A549 (cell line): ENCODE results near the gene C2orf68. TPM values are rescaled to one million over a fixed set of nuclear protein-coding genes. Genes with fewer than 3 reads are reported as not detected.
"Not testable (repeated sequence)": the region's sequence is repeated elsewhere in the genome, so short reads cannot be mapped to it uniquely, and the experiment has no call there.

Source experiments
- ATAC-seq, 2 experiments: fragments of 200-7000 bp in 1 of 2; fragments of >200 bp in 1 of 2; cut with Nextera tagmentation in 1 of 2; cut with Tn5 transposase in 1 of 2; 3 replicates each; pipeline versions ENCODE4 v1.8.0 to v1.9.1; 2018 to 2020; ENCODE audit warnings: mild to moderate bottlenecking in 1 of 2, moderate library complexity in 1 of 2
- CTCF ChIA-PET: fragments of 300-600 bp; sonication (Branson Sonifier 250); formaldehyde crosslinking; extraction: SDS; loops from one replicate; lab custom pipeline; 2021; ENCODE audit warnings: antibody characterized with exemption, inconsistent platforms; lab: Yijun Ruan, JAX
- POLR2A ChIA-PET: fragments of 350-600 bp; formaldehyde crosslinking; extraction: SDS; loops from one replicate; lab custom pipeline; 2021; ENCODE audit warnings: antibody characterized with exemption, inconsistent platforms; lab: Yijun Ruan, JAX
- DNase-seq, 2 experiments: peaks; one replicate each; pipeline versions ENCODE4 v3.0.0 to v3.0.0-alpha.2; 2011 to 2016; ENCODE audit warnings: low read depth in 1 of 2, low spot score in 1 of 2
- FAIRE-seq: peaks from 2 replicates; lab custom pipeline; 2011; peaks lifted over from hg19 to GRCh38; lab: Jason Lieb, UNC
- H3K27ac ChIP-seq, 2 experiments: fragments of >200 bp; sonication (Bioruptor Twin); formaldehyde crosslinking; 3 replicates each; pipeline ENCODE4 v1.5.1; 2016 to 2017
- H3K4me1 ChIP-seq: fragments of >200 bp; sonication (Bioruptor Twin); formaldehyde crosslinking; 3 replicates; pipeline ENCODE4 v1.6.1; 2016
- H3K4me2 ChIP-seq: fragments of >200 bp; sonication (Bioruptor Twin); formaldehyde crosslinking; 3 replicates; pipeline ENCODE4 v1.6.1; 2016
- H3K4me3 ChIP-seq: fragments of >200 bp; sonication (Bioruptor Twin); formaldehyde crosslinking; 3 replicates; pipeline ENCODE4 v1.5.1; 2016
- H3K9me3 ChIP-seq: fragments of >200 bp; sonication (Bioruptor Twin); formaldehyde crosslinking; 3 replicates; pipeline ENCODE4 v1.6.1; 2016
- BHLHE40 ChIP-seq: IDR thresholded peaks from 2 replicates; pipeline ENCODE4 v1.6.1; 2012; ENCODE audit warnings: low read depth, low read length, inconsistent platforms
- CBX8 ChIP-seq: fragments of 200-600 bp; sonication (generic); IDR thresholded peaks from 2 replicates; pipeline ENCODE4 v1.6.1; 2016
- CEBPB ChIP-seq, 2 experiments: fragments of >200 bp in 1 of 2; sonication (Bioruptor Twin) in 1 of 2; formaldehyde crosslinking in 1 of 2; IDR thresholded peaks; 2 replicates each; pipeline ENCODE4 v1.6.1; 2012 to 2016
- CHD2 ChIP-seq: fragments of 150-350 bp; IDR thresholded peaks from 2 replicates; pipeline ENCODE4 v1.6.1; 2014; ENCODE audit warnings: low read length; ENCODE audit not compliant: partially characterized antibody
- CHD4 ChIP-seq: fragments of 200-600 bp; sonication (generic); IDR thresholded peaks from 2 replicates; pipeline ENCODE4 v1.6.1; 2016; ENCODE audit warnings: antibody characterized with exemption, mild to moderate bottlenecking, borderline replicate concordance
- EP300 ChIP-seq, 2 experiments: fragments of >200 bp; sonication (Bioruptor Twin); formaldehyde crosslinking; IDR thresholded peaks; 2 replicates in 1 of 2; 3 replicates in 1 of 2; pipeline ENCODE4 v1.6.1; 2016 to 2017
- GATA3 ChIP-seq: IDR thresholded peaks from 2 replicates; pipeline ENCODE4 v1.6.1; 2012; ENCODE audit warnings: borderline replicate concordance
- JUNB ChIP-seq: fragments of >200 bp; sonication (Bioruptor Twin); formaldehyde crosslinking; IDR thresholded peaks from 2 replicates; pipeline ENCODE4 v1.6.1; 2016
- KDM1A ChIP-seq: fragments of 200-600 bp; sonication (generic); IDR thresholded peaks from 2 replicates; pipeline ENCODE4 v1.6.1; 2016; ENCODE audit warnings: low read depth, mild to moderate bottlenecking
- MAFK ChIP-seq: fragments of 450-650 bp; IDR thresholded peaks from 2 replicates; pipeline ENCODE4 v1.6.1; 2014; ENCODE audit not compliant: partially characterized antibody
- MAZ ChIP-seq: fragments of 150-350 bp; IDR thresholded peaks from 2 replicates; pipeline ENCODE4 v1.6.1; 2014; ENCODE audit warnings: antibody characterized with exemption, low read depth, low read length, borderline replicate concordance
- NFE2L2 ChIP-seq: fragments of 150-350 bp; conservative IDR thresholded peaks from 2 replicates; pipeline ENCODE4 v1.6.1; 2014; ENCODE audit warnings: low read length
- NR3C1 ChIP-seq: fragments of >200 bp; sonication (Bioruptor Twin); formaldehyde crosslinking; IDR thresholded peaks from 3 replicates; pipeline ENCODE4 v1.6.1; 2017
- POLR2AphosphoS2 ChIP-seq: conservative IDR thresholded peaks from 2 replicates; pipeline ENCODE4 v1.6.1; 2012; ENCODE audit warnings: low read length, improper control_type of control experiment, inconsistent platforms
- RAD21 ChIP-seq, 2 experiments: fragments of >200 bp in 1 of 2; sonication (Bioruptor Twin) in 1 of 2; formaldehyde crosslinking in 1 of 2; IDR thresholded peaks in 1 of 2; conservative IDR thresholded peaks in 1 of 2; 2 replicates in 1 of 2; 3 replicates in 1 of 2; pipeline ENCODE4 v1.6.1; 2012 to 2018; ENCODE audit warnings: inconsistent platforms in 1 of 2
- RCOR1 ChIP-seq: fragments of 150-350 bp; IDR thresholded peaks from 2 replicates; pipeline ENCODE4 v1.6.1; 2014; ENCODE audit warnings: antibody characterized with exemption, low read length, low read depth
- RNF2 ChIP-seq: fragments of 200-600 bp; sonication (generic); IDR thresholded peaks from 2 replicates; pipeline ENCODE4 v1.6.1; 2016; ENCODE audit warnings: low read depth, mild to moderate bottlenecking, antibody characterized with exemption, moderate library complexity, borderline replicate concordance
- TFCP2L1 ChIP-seq: fragments of 250-450 bp; sonication (Bioruptor Pico); IDR thresholded peaks from 2 replicates; pipeline ENCODE4 v1.5.0; 2021; ENCODE audit warnings: mild to moderate bottlenecking
- ZFP36 ChIP-seq: fragments of 450-650 bp; IDR thresholded peaks from 2 replicates; pipeline ENCODE4 v1.6.1; 2014; ENCODE audit warnings: borderline replicate concordance; ENCODE audit not compliant: partially characterized antibody
- WGBS: methylation state at CpG from one replicate; pipeline ENCODE4 v1.1.6; 2017; ENCODE audit errors: missing lambda C conversion rate; 5-methylcytosine and 5-hydroxymethylcytosine counted together
- polyA plus RNA-seq, 4 experiments: library from polyadenylated mRNA; depleted of rRNA in 3 of 4; stranded (reverse); fragments of >200 nt; fragmentation: RNase III in 1 of 4; extraction: RNeasy Plus Mini Kit Qiagen cat#74134 plus additional on column Dnase treatment in 1 of 4; gene quantifications; 2 replicates in 3 of 4; 3 replicates in 1 of 4; pipeline ENCODE4 v1.2.3, GENCODE V29; 2011 to 2017
- TF ChIP-seq, protein P1 (sequence below): fragments of 150-350 bp; IDR thresholded peaks from 2 replicates; pipeline ENCODE4 v1.6.1; 2014; ENCODE audit warnings: low read depth, mild to moderate bottlenecking, low read length
- TF ChIP-seq, protein P2 (sequence below): IDR thresholded peaks from 2 replicates; pipeline ENCODE4 v1.6.1; 2012; ENCODE audit warnings: low read depth, borderline replicate concordance

Gene C2orf68
- polyA plus RNA-seq, 2 of the 4 experiments (the other 2 are of a cell fraction): 25.9 to 48.3 TPM

DNA sequence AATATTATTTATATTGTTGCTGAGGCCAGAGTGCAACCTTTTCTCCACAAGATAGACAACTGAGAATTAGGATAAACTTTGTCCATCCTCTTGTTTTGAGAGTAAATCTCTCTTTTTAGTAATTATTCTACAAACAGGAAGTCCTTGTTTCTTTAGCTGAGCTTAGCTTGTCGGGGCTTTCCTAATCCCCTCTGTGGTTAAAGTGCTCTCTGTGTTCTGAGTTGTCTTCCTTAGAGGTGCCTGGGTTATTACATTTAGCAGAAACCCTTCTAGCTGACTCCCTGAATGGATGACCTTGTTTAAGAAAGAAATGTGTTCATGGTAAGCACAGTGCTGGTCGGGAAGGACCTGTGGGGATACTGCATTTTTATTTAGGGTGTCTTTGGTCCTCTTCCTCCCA, 16.8 kb upstream of the C2orf68 start:
- H3K4me2 ChIP-seq: no peak overlapping the region
- WGBS: 84% methylated on average over 2 of the region's 2 CpGs
- ATAC-seq: no peak
- no peak overlapping the region for H3K4me3 ChIP-seq
- H3K4me1 ChIP-seq: no peaks in the 10 kb centered on the region
- DNase-seq: no peak
- no peaks in the 10 kb centered on the region for H3K9me3 ChIP-seq
- no peak overlapping the region for H3K27ac ChIP-seq
- no peak for FAIRE-seq
- POLR2A ChIA-PET: no interaction called here
- TF ChIP-seq NFE2L2: no peak
- no peak for TF ChIP-seq RAD21 (conservative IDR thresholded peaks at IDR 0.05 in 1 of 2, IDR thresholded peaks at IDR 0.05 in 1 of 2)
- TF ChIP-seq CEBPB (IDR thresholded peaks at IDR 0.05): no peak
- no peak for TF ChIP-seq POLR2AphosphoS2
- no peak for TF ChIP-seq MAZ
- no peak for TF ChIP-seq KDM1A
- no peak for TF ChIP-seq MAFK
- TF ChIP-seq, protein P1, sequence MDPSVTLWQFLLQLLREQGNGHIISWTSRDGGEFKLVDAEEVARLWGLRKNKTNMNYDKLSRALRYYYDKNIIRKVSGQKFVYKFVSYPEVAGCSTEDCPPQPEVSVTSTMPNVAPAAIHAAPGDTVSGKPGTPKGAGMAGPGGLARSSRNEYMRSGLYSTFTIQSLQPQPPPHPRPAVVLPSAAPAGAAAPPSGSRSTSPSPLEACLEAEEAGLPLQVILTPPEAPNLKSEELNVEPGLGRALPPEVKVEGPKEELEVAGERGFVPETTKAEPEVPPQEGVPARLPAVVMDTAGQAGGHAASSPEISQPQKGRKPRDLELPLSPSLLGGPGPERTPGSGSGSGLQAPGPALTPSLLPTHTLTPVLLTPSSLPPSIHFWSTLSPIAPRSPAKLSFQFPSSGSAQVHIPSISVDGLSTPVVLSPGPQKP: no peak
- no peak for TF ChIP-seq EP300 (IDR thresholded peaks at IDR 0.05)
- TF ChIP-seq ZFP36: no peak
- TF ChIP-seq CHD4: no peak
- no peak for TF ChIP-seq CHD2
- CTCF ChIA-PET: interaction anchor here (0.7 to 15.7 kb wide), 6 partner anchors 7 to 186 kb away, joined by 3 to 229 read pairs (median 4); no protein-coding TSS in a partner anchor

DNA sequence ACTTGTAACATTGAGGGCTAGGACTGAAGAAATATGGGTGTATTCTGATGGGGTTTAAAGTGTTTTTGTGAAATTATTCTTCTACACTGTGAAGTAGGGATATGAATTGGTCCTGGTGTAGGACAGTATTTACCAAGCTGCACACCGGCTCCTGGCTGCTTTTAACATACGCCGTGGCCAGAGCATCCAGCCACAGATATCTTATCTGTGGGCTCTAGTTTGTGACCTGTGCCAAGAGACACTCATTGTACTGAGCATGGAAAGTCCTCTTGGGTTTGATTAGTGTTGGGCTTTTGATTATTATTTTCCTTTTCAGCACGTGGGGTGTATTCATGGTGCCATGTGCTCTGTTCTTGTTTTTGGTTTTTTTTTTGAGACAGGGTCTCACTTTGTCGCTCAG, 12.1 kb upstream of the C2orf68 start:
- Histone ChIP-seq H3K4me3 (no peak overlapping the region), H3K4me1 (no peaks in the 10 kb centered on the region), H3K9me3 (no peaks in the 10 kb centered on the region), H3K27ac (no peak overlapping the region), H3K4me2 (no peak overlapping the region)
- FAIRE-seq: no peak
- no peak for DNase-seq
- 93% methylated on average over 5 of the region's 5 CpGs for WGBS
- CTCF ChIA-PET: interaction anchor here (0.7 to 15.7 kb wide), 3 partner anchors 12 to 65 kb away, joined by 3 to 229 read pairs (median 3); no protein-coding TSS in a partner anchor
- TF ChIP-seq JUNB (no peak), EP300 (IDR thresholded peaks at IDR 0.05) (no peak), BHLHE40 (no peak), GATA3 (no peak)
- TF ChIP-seq, protein P2, sequence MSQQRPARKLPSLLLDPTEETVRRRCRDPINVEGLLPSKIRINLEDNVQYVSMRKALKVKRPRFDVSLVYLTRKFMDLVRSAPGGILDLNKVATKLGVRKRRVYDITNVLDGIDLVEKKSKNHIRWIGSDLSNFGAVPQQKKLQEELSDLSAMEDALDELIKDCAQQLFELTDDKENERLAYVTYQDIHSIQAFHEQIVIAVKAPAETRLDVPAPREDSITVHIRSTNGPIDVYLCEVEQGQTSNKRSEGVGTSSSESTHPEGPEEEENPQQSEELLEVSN: no peak
- POLR2A ChIA-PET: no interaction called here
- ATAC-seq: no peak

DNA sequence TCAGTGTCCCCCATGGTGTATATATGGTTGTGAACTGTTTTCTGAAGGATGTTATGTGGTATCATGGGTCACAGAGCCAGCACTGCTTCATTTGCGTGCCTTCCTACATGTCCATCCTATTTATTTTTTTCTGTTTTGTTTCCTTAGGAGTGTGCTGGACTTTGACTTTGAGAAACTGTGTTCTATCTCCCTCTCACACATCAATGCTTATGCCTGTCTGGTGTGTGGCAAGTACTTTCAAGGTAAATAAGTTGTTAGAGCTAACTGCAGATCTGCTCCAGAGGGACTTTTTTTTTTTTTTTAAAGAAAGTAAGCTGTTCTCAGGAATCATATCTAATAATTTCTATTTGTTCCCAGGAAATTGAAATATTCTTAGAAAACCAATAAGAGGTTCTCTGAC, 9.5 kb upstream of the C2orf68 start:
- ATAC-seq: no peak
- WGBS: 91% methylated on average over 1 of the region's 1 CpG
- no peak for TF ChIP-seq KDM1A
- TF ChIP-seq, all 56 proteins: peak for 0
- DNase-seq (no peak), FAIRE-seq (no peak)
- ChIA-PET CTCF (interaction anchor here (1.0 to 15.7 kb wide), 8 partner anchors 15 to 458 kb away, joined by 3 to 229 read pairs (median 6); no protein-coding TSS in a partner anchor), POLR2A (no interaction called here)
- Histone ChIP-seq H3K9me3 (no peaks in the 10 kb centered on the region), H3K4me2 (no peak overlapping the region), H3K27ac (no peak overlapping the region), H3K4me1 (peaks cover 13% of the 10 kb centered on the region), H3K4me3 (no peak overlapping the region)

DNA sequence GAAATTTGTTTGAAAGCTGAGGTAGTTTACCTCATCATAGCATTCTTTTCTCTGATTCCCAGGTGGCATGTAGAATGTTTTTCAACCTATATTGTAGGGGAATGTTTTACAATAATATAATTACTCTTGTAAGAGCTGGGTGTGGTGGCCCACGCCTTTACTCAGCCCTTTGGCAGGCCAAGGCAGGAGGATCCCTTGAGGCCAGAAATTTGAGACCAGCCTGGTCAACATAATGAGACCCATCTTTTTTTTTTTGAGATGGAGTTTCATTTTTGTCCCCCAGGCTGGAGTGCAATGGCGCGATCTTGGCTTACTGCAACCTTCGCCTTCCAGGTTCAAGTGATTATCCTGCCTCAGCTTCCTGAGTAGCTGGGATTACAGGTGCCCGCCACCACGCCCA, 7.8 kb upstream of the C2orf68 start:
- Histone ChIP-seq H3K4me3 (no peak overlapping the region), H3K4me2 (no peak overlapping the region), H3K27ac (no peak overlapping the region), H3K4me1 (peaks cover 13% of the 10 kb centered on the region), H3K9me3 (no peaks in the 10 kb centered on the region)
- no peak for FAIRE-seq
- CTCF ChIA-PET: interaction anchor here (0.7 to 15.7 kb wide), 7 partner anchors 15 to 460 kb away, joined by 3 to 229 read pairs (median 6); no protein-coding TSS in a partner anchor
- no peak for DNase-seq
- TF ChIP-seq KDM1A (no peak), CHD2 (no peak), NR3C1 (no peak), CEBPB (IDR thresholded peaks at IDR 0.05) (no peak), CHD4 (no peak), RCOR1 (no peak), CBX8 (no peak), RNF2 (no peak), TFCP2L1 (CRISPR knock-in tag) (no peak), ZFP36 (no peak), GATA3 (no peak)
- TF ChIP-seq, protein P1: no peak
- POLR2A ChIA-PET: interaction anchor here (0.7 kb wide), 1 partner anchor 12 kb away, joined by 3 read pairs; no protein-coding TSS in a partner anchor
- no peak for ATAC-seq
- WGBS: 93% methylated on average over 6 of the region's 6 CpGs

DNA sequence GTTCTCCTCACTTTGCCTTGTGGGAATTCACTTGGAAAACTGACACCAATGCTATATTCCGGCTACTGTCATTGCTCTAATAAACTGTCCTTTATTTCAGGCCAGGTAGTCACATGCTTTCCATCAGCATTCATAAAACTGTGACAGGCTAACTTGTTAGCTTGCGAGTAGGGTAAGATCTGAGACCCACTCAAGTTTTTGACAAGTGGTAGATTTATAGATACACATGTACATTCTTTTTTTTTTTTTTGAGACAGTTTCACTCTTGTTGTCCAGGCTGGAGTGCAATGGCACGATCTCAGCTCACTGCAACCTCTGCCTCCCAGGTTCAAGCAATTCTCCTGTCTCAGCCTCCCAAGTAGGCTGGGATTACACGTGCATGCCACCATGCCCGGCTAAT, 5.9 kb upstream of the C2orf68 start:
- POLR2A ChIA-PET, H3K27ac ChIP-seq: not testable (repeated sequence)
- CTCF ChIA-PET: interaction anchor here (1.1 to 15.7 kb wide), 3 partner anchors 14 to 111 kb away, joined by 3 to 229 read pairs (median 3); no protein-coding TSS in a partner anchor

More for the DNA sequence above, 5.9 kb upstream of the C2orf68 start:
- Histone ChIP-seq H3K4me2 (peak overlapping the region; percentile 91), H3K4me1 (peaks cover 13% of the 10 kb centered on the region), H3K4me3 (peak overlapping the region; percentile 57; the same call in 2 of the 3 replicates)
- not testable (repeated sequence) for ATAC-seq, H3K9me3 ChIP-seq, FAIRE-seq, DNase-seq
- WGBS: 85% methylated on average over 5 of the region's 5 CpGs
